ENCODE results near the gene SPATA6L. TPM values are rescaled to one million over a fixed set of nuclear protein-coding genes. Genes with fewer than 3 reads are reported as not detected.

SPATA6L gene
- polyA plus RNA-seq, 1 of the 3 experiments (the other 2 are of a cell fraction): 0.44 TPM

DNA sequence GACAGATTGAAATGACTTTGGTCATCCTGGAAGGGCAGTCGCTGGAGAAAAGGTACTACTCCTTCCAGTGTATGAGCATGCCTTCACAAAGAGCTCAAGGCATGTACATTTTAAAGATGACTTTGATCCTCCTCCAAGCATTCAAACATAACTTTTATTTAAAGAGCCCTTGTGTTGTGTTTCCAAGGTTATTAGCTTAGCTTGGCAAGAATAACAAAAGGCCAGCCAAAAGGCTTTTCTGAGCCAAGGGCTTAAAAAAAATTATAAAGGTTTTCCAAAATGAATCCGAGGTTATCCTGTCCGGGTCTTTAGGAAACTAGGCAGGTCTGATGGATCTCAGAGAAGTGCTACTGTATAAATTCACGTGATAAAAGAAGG, 75.2 kb downstream of the SPATA6L start:
- no peaks in the 10 kb centered on the region for H3F3A ChIP-seq (replicated peaks; ENCODE audit: insufficient read depth)
- H3K79me2 ChIP-seq (ENCODE audit: insufficient read depth): no peaks in the 10 kb centered on the region
- no peak overlapping the region for H3K27ac ChIP-seq (ENCODE audit: low read depth in 2 of 2, low read length in 1 of 2)
- H3K27me3 ChIP-seq (ENCODE audit: insufficient read depth): no peaks in the 10 kb centered on the region
- POLR2A ChIA-PET: no interaction called here
- no peak overlapping the region for H3K4me2 ChIP-seq
- TF ChIP-seq JUND (IDR thresholded peaks at IDR 0.05): no peak
- no peak for TF ChIP-seq FOXM1 (IDR thresholded peaks at IDR 0.05; ENCODE audit: low read depth)
- no peak for TF ChIP-seq FOSL2 (IDR thresholded peaks at IDR 0.05; ENCODE audit: borderline replicate concordance, low read depth)
- no peak for TF ChIP-seq NFIC (IDR thresholded peaks at IDR 0.05; ENCODE audit: borderline replicate concordance)
- TF ChIP-seq, protein P1, sequence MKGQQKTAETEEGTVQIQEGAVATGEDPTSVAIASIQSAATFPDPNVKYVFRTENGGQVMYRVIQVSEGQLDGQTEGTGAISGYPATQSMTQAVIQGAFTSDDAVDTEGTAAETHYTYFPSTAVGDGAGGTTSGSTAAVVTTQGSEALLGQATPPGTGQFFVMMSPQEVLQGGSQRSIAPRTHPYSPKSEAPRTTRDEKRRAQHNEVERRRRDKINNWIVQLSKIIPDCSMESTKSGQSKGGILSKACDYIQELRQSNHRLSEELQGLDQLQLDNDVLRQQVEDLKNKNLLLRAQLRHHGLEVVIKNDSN (IDR thresholded peaks at IDR 0.05; ENCODE audit: borderline replicate concordance, low read depth): no peak
- TF ChIP-seq, protein P2, sequence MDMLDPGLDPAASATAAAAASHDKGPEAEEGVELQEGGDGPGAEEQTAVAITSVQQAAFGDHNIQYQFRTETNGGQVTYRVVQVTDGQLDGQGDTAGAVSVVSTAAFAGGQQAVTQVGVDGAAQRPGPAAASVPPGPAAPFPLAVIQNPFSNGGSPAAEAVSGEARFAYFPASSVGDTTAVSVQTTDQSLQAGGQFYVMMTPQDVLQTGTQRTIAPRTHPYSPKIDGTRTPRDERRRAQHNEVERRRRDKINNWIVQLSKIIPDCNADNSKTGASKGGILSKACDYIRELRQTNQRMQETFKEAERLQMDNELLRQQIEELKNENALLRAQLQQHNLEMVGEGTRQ (IDR thresholded peaks at IDR 0.05; ENCODE audit: borderline replicate concordance, low read depth, low read length): no peak
- no peak for TF ChIP-seq TEAD4 (IDR thresholded peaks at IDR 0.05; ENCODE audit: borderline replicate concordance, insufficient read depth)
- TF ChIP-seq MEF2A (IDR thresholded peaks at IDR 0.05; ENCODE audit: borderline replicate concordance, low read depth): no peak
- H3K9ac ChIP-seq: no peak overlapping the region
- 51% methylated on average over 4 of the region's 4 CpGs for WGBS (ENCODE audit: low lambda C conversion rate)
- no peaks in the 10 kb centered on the region for H3K9me3 ChIP-seq
- no peak for DNase-seq
- no peaks in the 10 kb centered on the region for H3K4me1 ChIP-seq (ENCODE audit: control insufficient read depth in 1 of 2, insufficient read depth in 2 of 2, low read depth in 1 of 2, low read length in 1 of 2)
- no peaks in the 10 kb centered on the region for H4K20me1 ChIP-seq (ENCODE audit: insufficient read depth)
- H3K4me3 ChIP-seq (ENCODE audit: low read depth in 2 of 2, low read length in 1 of 2): no peak overlapping the region
- no peaks in the 10 kb centered on the region for H3K36me3 ChIP-seq (replicated peaks in 1 of 2; ENCODE audit: control insufficient read depth in 1 of 2, insufficient read depth in 2 of 2, low read length in 1 of 2)
- H3K9me2 ChIP-seq: no peaks in the 10 kb centered on the region
- CTCF ChIA-PET: interaction anchor here (1.0 kb wide), 1 partner anchor 11 kb away, joined by 3 read pairs; no protein-coding TSS in a partner anchor
- H2AFZ ChIP-seq (ENCODE audit: low read depth): no peak overlapping the region

DNA sequence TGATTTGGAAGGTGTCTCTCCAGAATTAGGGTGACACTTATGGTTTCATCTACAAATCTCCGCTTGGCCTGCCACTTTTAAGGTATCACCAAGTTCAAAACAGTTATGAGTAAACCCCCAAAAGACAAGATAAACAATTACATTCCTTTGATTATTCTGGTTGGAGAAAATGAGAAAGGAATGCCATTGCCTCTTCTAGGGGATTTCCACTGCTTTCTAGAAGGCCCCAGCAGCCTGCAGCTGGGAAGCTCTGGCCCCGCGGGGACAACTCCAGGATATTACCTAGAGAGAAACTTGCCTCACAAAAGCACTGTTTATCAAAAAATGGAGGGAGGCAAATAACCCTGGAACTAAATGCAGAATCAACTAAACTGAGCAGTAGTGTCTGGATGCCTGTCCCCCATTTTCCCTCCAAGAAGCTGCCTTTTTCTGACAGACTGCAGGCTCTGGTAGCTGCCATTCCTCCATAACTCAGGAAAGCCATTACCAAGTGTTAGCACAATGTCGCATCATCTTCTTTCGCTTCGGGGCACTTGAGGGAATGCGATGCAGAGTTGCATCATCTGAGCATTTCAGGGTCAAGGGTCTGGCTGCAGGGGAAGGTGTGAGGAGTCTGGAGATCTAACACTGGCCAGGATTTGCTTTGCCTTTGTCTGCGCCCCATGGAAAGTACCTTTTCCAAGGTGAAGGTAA, 75.7 kb downstream of the SPATA6L start:
- H3K9me2 ChIP-seq: no peaks in the 10 kb centered on the region
- H4K20me1 ChIP-seq (ENCODE audit: insufficient read depth): no peaks in the 10 kb centered on the region
- no peaks in the 10 kb centered on the region for H3K9me3 ChIP-seq
- no peak overlapping the region for H3K9ac ChIP-seq
- POLR2A ChIA-PET: no interaction called here
- 88% methylated on average over 8 of the region's 8 CpGs for WGBS (ENCODE audit: low lambda C conversion rate)
- CTCF ChIA-PET: interaction anchor here (1.0 to 3.0 kb wide), 2 partner anchors 11 to 14 kb away, joined by 3 to 20 read pairs; no protein-coding TSS in a partner anchor
- no peaks in the 10 kb centered on the region for H3K27me3 ChIP-seq (ENCODE audit: insufficient read depth)
- H3K4me1 ChIP-seq (ENCODE audit: control insufficient read depth in 1 of 2, insufficient read depth in 2 of 2, low read depth in 1 of 2, low read length in 1 of 2): no peaks in the 10 kb centered on the region
- H3K4me3 ChIP-seq (ENCODE audit: low read depth in 2 of 2, low read length in 1 of 2): no peak overlapping the region
- H2AFZ ChIP-seq (ENCODE audit: low read depth): no peak overlapping the region
- no peaks in the 10 kb centered on the region for H3K36me3 ChIP-seq (replicated peaks in 1 of 2; ENCODE audit: control insufficient read depth in 1 of 2, insufficient read depth in 2 of 2, low read length in 1 of 2)
- no peaks in the 10 kb centered on the region for H3F3A ChIP-seq (replicated peaks; ENCODE audit: insufficient read depth)
- no peak overlapping the region for H3K27ac ChIP-seq (ENCODE audit: low read depth in 2 of 2, low read length in 1 of 2)
- no peak for DNase-seq
- no peaks in the 10 kb centered on the region for H3K79me2 ChIP-seq (ENCODE audit: insufficient read depth)
- H3K4me2 ChIP-seq: no peak overlapping the region
- TF ChIP-seq RCOR1 (IDR thresholded peaks at IDR 0.05; ENCODE audit: low read length) (no peak), EP300 (IDR thresholded peaks at IDR 0.05; ENCODE audit: borderline replicate concordance in 1 of 2, low read depth in 1 of 2, low read length in 1 of 2) (no peak), MEF2A (IDR thresholded peaks at IDR 0.05; ENCODE audit: borderline replicate concordance, low read depth) (no peak), JUND (IDR thresholded peaks at IDR 0.05) (no peak), RAD21 (IDR thresholded peaks at IDR 0.05; ENCODE audit: low read length) (no peak), FOSL2 (IDR thresholded peaks at IDR 0.05; ENCODE audit: borderline replicate concordance, low read depth) (no peak), FOXM1 (IDR thresholded peaks at IDR 0.05; ENCODE audit: low read depth) (no peak), CHD2 (IDR thresholded peaks at IDR 0.05; ENCODE audit: low read length, partially characterized antibody) (no peak), FOXJ3 (CRISPR knock-in tag; IDR thresholded peaks at IDR 0.05) (no peak), TEAD4 (IDR thresholded peaks at IDR 0.05; ENCODE audit: borderline replicate concordance, insufficient read depth) (no peak), ELF1 (IDR thresholded peaks at IDR 0.05) (no peak), RXRA (IDR thresholded peaks at IDR 0.05; ENCODE audit: borderline replicate concordance, low read depth) (no peak), TCF12 (IDR thresholded peaks at IDR 0.05) (no peak), SIN3A (IDR thresholded peaks at IDR 0.05; ENCODE audit: borderline replicate concordance, low read depth, low read length) (no peak)
- TF ChIP-seq, protein P2 (IDR thresholded peaks at IDR 0.05; ENCODE audit: borderline replicate concordance, low read depth, low read length): no peak
- TF ChIP-seq, protein P3, sequence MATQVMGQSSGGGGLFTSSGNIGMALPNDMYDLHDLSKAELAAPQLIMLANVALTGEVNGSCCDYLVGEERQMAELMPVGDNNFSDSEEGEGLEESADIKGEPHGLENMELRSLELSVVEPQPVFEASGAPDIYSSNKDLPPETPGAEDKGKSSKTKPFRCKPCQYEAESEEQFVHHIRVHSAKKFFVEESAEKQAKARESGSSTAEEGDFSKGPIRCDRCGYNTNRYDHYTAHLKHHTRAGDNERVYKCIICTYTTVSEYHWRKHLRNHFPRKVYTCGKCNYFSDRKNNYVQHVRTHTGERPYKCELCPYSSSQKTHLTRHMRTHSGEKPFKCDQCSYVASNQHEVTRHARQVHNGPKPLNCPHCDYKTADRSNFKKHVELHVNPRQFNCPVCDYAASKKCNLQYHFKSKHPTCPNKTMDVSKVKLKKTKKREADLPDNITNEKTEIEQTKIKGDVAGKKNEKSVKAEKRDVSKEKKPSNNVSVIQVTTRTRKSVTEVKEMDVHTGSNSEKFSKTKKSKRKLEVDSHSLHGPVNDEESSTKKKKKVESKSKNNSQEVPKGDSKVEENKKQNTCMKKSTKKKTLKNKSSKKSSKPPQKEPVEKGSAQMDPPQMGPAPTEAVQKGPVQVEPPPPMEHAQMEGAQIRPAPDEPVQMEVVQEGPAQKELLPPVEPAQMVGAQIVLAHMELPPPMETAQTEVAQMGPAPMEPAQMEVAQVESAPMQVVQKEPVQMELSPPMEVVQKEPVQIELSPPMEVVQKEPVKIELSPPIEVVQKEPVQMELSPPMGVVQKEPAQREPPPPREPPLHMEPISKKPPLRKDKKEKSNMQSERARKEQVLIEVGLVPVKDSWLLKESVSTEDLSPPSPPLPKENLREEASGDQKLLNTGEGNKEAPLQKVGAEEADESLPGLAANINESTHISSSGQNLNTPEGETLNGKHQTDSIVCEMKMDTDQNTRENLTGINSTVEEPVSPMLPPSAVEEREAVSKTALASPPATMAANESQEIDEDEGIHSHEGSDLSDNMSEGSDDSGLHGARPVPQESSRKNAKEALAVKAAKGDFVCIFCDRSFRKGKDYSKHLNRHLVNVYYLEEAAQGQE (IDR thresholded peaks at IDR 0.05; ENCODE audit: low read depth, low read length): no peak
- TF ChIP-seq, protein P4, sequence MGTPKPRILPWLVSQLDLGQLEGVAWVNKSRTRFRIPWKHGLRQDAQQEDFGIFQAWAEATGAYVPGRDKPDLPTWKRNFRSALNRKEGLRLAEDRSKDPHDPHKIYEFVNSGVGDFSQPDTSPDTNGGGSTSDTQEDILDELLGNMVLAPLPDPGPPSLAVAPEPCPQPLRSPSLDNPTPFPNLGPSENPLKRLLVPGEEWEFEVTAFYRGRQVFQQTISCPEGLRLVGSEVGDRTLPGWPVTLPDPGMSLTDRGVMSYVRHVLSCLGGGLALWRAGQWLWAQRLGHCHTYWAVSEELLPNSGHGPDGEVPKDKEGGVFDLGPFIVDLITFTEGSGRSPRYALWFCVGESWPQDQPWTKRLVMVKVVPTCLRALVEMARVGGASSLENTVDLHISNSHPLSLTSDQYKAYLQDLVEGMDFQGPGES (IDR thresholded peaks at IDR 0.05; ENCODE audit: low read depth, low read length): no peak

Data from SK-N-SH (cell line).